Activated CD4-positive, alpha-beta T cell treated with anti-CD3 and anti-CD28 coated beads for 48 hours (primary cell): Measurements from ENCODE around the gene NELFB.

ENCODE experiments used
- DNase-seq: peaks from one replicate; pipeline ENCODE4 v3.0.0-alpha.2; 2020

Gene NELFB

GRCh38 chr9:137306066-137306849 lies 51.1 kb downstream of the NELFB start:
- no peak for DNase-seq

- DNase-seq: no peak
Measured at GRCh38 chr9:137306850-137307254, 51.7 kb downstream of the NELFB start.

GRCh38 chr9:137307255-137308056 lies 52.3 kb downstream of the NELFB start:
- DNase-seq: no peak

- no peak for DNase-seq
Measured at GRCh38 chr9:137308057-137308619, 53.0 kb downstream of the NELFB start.

- no peak for DNase-seq
Measured at GRCh38 chr9:137309368-137310188, 54.5 kb downstream of the NELFB start.

DNA sequence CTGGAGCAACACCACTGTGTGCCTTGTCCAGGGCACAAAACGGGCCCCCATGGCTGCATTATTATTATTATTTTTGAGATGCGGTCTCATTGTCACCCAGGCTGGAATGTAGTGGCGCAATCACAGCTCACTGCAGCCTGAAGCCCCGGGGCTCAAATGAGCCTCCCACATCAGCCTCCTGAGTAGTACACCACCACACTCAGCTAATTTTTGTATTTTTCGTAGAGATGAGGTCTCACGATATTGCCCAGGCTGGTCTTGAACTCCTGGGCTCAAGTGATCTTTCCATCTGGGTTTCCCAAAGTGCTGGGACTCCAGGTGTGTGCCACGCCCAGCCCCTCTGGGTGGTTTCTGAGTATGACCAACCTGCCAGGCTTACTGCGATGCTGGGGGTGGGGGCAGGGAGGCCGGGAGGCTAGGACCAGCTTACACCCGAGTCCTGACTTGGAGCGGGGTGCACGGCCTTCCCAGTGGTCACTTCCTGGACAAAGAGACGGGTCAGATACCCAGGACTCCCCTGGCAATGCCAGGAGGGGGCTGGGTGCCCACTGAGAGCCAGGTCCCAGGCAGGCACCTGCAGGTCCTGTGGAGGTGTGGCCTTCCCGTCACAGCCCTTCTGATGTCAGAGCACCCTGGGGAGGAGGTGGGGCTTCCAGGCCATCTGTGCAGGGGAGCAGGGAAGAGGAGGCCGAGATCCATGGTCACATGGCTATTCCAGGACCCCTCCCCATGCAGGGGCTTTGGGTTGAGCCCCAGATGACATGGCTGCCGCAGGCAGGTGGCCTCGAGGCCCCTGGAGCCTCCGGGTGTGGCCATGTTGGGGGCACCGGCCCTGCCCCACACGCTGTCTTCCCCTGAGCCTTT lies 55.3 kb downstream of the NELFB start:
- DNase-seq: no peak

- DNase-seq: peak; percentile 50
Measured at GRCh38 chr9:137311171-137311985, 56.3 kb downstream of the NELFB start.

GRCh38 chr9:137311986-137312851 lies 57.1 kb downstream of the NELFB start:
- no peak for DNase-seq

- no peak for DNase-seq
Measured at GRCh38 chr9:137312852-137313325, 57.8 kb downstream of the NELFB start.

DNA sequence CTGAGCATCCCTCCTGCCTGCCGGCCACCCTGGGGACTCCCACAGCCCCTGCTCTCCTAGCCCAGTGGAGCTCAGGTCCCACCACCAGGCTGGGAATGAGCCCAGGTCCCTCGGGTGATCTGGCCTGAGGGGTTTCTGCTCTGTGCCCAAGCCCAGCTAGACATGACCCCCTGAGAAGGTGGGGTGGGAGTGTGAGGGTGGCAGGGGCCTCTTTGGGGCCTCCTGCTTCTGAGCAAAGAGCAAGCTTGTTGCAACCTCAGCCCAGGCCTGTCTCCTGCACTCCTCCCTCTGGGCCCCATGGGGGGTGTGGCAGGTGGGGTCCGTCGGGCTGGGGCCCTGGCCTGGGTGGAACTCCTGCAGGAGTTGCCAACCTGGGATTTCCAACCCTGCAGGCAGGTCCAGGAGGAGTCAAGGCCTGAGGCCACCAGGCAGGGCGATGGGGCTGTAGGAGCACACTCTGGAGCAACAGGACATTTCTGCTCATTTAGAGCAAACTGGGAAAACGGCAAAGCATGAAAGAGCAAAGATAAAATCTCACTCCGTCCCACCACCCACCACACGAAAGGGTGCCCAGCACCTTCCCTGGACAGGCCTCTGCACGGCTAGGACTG lies 58.3 kb downstream of the NELFB start:
- DNase-seq: no peak

GRCh38 chr9:137313956-137314560 lies 58.9 kb downstream of the NELFB start:
- DNase-seq: no peak

- no peak for DNase-seq
Measured at GRCh38 chr9:137314561-137315560, 59.7 kb downstream of the NELFB start.

- DNase-seq: no peak
Measured at GRCh38 chr9:137315581-137316011, 60.5 kb downstream of the NELFB start.

- no peak for DNase-seq
Measured at GRCh38 chr9:137316012-137316981, 61.2 kb downstream of the NELFB start.

GRCh38 chr9:137317021-137317717 lies 62.0 kb downstream of the NELFB start:
- no peak for DNase-seq
